Endothelial cell of umbilical vein (primary cell): ENCODE data around the gene ZNF580. TPM values are rescaled to one million over a fixed set of nuclear protein-coding genes. Genes with fewer than 3 reads are reported as not detected.

Experiments
- BruUV-seq: library from RNA; stranded (reverse); fragments of 400-500 nt; replicated peaks from 2 replicates; lab custom pipeline; 2021; lab: Mats Ljungman, UMichigan
- CTCF ChIA-PET: fragments of 300-600, 350-600 bp; sonication (Branson Sonifier 250); formaldehyde crosslinking; loops from one replicate; lab custom pipeline; 2021; ENCODE audit warnings: antibody characterized with exemption, inconsistent platforms; lab: Charles Lee
- POLR2A ChIA-PET: fragments of 300-600, 350-600 bp; sonication (Branson Sonifier 250); formaldehyde crosslinking; loops from one replicate; lab custom pipeline; 2021; ENCODE audit warnings: antibody characterized with exemption, inconsistent platforms; lab: Charles Lee
- DNase-seq: peaks from one replicate; pipeline ENCODE4 v3.0.0-alpha.2; 2011; ENCODE audit warnings: low read depth, low spot score
- FAIRE-seq: peaks from 2 replicates; lab custom pipeline; 2011; peaks lifted over from hg19 to GRCh38; lab: Jason Lieb, UNC
- H2AFZ ChIP-seq: 2 replicates; pipeline ENCODE4 v1.6.0; 2012; ENCODE audit warnings: low read depth, low read length, control low read depth, inconsistent platforms
- H3K27ac ChIP-seq: 2 replicates; pipeline ENCODE4 v1.5.1; 2011; ENCODE audit warnings: low read depth, mild to moderate bottlenecking, control low read depth, low read length, moderate library complexity; ENCODE audit not compliant: insufficient read depth
- H3K27me3 ChIP-seq, 2 experiments: 2 replicates each; pipeline versions ENCODE4 v1.6.0 to v1.6.1; 2011; ENCODE audit warnings: low read length in 2 of 2, mixed read lengths in 1 of 2; ENCODE audit not compliant: control insufficient read depth in 2 of 2, insufficient read depth in 2 of 2
- H3K36me3 ChIP-seq, 2 experiments: 2 replicates in 1 of 2; 3 replicates in 1 of 2; pipeline ENCODE4 v1.5.1; 2011; ENCODE audit warnings: low read length in 2 of 2, mild to moderate bottlenecking in 1 of 2, moderate library complexity in 1 of 2; ENCODE audit not compliant: control insufficient read depth in 2 of 2, insufficient read depth in 2 of 2; ENCODE audit errors: extremely low read depth in 1 of 2
- H3K4me1 ChIP-seq: 3 replicates; pipeline ENCODE4 v1.5.1; 2011; ENCODE audit warnings: mild to moderate bottlenecking, low read length; ENCODE audit not compliant: control insufficient read depth, insufficient read depth; ENCODE audit errors: extremely low read depth
- H3K4me2 ChIP-seq: 2 replicates; pipeline ENCODE4 v1.6.1; 2011; ENCODE audit warnings: low read length, control low read depth, mixed read lengths; ENCODE audit not compliant: insufficient read depth
- H3K4me3 ChIP-seq, 3 experiments: fragments of 200-600 bp in 1 of 3; sonication (generic), shearing (Covaris generic) in 1 of 3; replicated peaks in 1 of 3; 2 replicates each; pipeline ENCODE4 v1.5.1; 2011 to 2016; ENCODE audit warnings: control low read depth in 3 of 3, low read length in 3 of 3, mild to moderate bottlenecking in 2 of 3, inconsistent platforms in 1 of 3, low read depth in 1 of 3, moderate library complexity in 1 of 3; ENCODE audit not compliant: insufficient read depth in 1 of 3
- H3K79me2 ChIP-seq: 2 replicates; pipeline ENCODE4 v1.6.0; 2012; ENCODE audit warnings: low read length, inconsistent platforms; ENCODE audit not compliant: control insufficient read depth, insufficient read depth
- H3K9ac ChIP-seq: replicated peaks from 2 replicates; pipeline ENCODE3; 2011; ENCODE audit warnings: low read length, control low read depth; ENCODE audit not compliant: insufficient read depth; ENCODE audit errors: extremely low read depth
- H3K9me1 ChIP-seq: replicated peaks from 3 replicates; pipeline ENCODE4 v1.6.0; 2011; ENCODE audit warnings: mild to moderate bottlenecking, low read length; ENCODE audit not compliant: control insufficient read depth, insufficient read depth; ENCODE audit errors: extremely low read depth
- H3K9me3 ChIP-seq: replicated peaks from 2 replicates; pipeline ENCODE4 v1.5.1; 2012; ENCODE audit warnings: low read length, inconsistent platforms; ENCODE audit not compliant: control insufficient read depth, insufficient read depth
- H4K20me1 ChIP-seq: replicated peaks from 2 replicates; pipeline ENCODE3; 2011; ENCODE audit warnings: mild to moderate bottlenecking, low read length; ENCODE audit not compliant: control insufficient read depth, insufficient read depth; ENCODE audit errors: extremely low read depth
- EZH2 ChIP-seq: IDR thresholded peaks from 2 replicates; pipeline ENCODE4 v1.6.1; 2012; ENCODE audit warnings: borderline replicate concordance, low read depth, mild to moderate bottlenecking, moderate library complexity, low read length, inconsistent platforms; ENCODE audit not compliant: severe bottlenecking
- FOS ChIP-seq: IDR thresholded peaks from 2 replicates; pipeline ENCODE4 v1.6.1; 2011; ENCODE audit warnings: mild to moderate bottlenecking, low read length, moderate library complexity, borderline replicate concordance; ENCODE audit not compliant: insufficient read depth
- GATA2 ChIP-seq: IDR thresholded peaks from 2 replicates; pipeline ENCODE4 v1.7.0; 2011; ENCODE audit warnings: low read depth, mild to moderate bottlenecking, moderate library complexity, mixed read lengths, low read length; ENCODE audit not compliant: insufficient read length, insufficient read depth
- JUN ChIP-seq: IDR thresholded peaks from 2 replicates; pipeline ENCODE4 v1.6.1; 2011; ENCODE audit warnings: borderline replicate concordance, low read depth; ENCODE audit not compliant: insufficient read length, insufficient read depth
- MYC ChIP-seq: IDR thresholded peaks from one replicate; pipeline ENCODE4 v1.6.1; 2011; ENCODE audit warnings: mild to moderate bottlenecking, low read depth, low read length
- POLR2A ChIP-seq: IDR thresholded peaks from 2 replicates; pipeline ENCODE4 v1.6.1; 2012; ENCODE audit warnings: low read depth, mild to moderate bottlenecking, control low read depth, low read length
- POLR2AphosphoS5 ChIP-seq: IDR thresholded peaks from 2 replicates; pipeline ENCODE4 v1.6.1; 2012; ENCODE audit warnings: low read depth, mild to moderate bottlenecking, control low read depth, low read length, moderate library complexity; ENCODE audit not compliant: insufficient read depth
- dilution Hi-C: fragments of 300-500 bp; cut with MboI; formaldehyde crosslinking; loops from one replicate; pipeline ENCODE4 v1.15.0; 2019; ENCODE audit warnings: low sequenced_read_pairs; ENCODE audit not compliant: extremely low pct_ligation_motif_present
- intact Hi-C: fragments of 100-400 bp; cut with micrococcal nuclease; formaldehyde crosslinking; loops from one replicate; pipeline ENCODE4 v1.10.0; 2022
- polyA plus RNA-seq, 4 experiments: library from polyadenylated mRNA; depleted of rRNA in 3 of 4; stranded (reverse) in 3 of 4; unstranded in 1 of 4; fragments of >200 nt; gene quantifications; 2 replicates each; pipeline versions ENCODE4 v1.2.1 to v1.2.3, GENCODE V29; 2011 to 2012; ENCODE audit warnings: missing spikeins in 1 of 4
- total RNA-seq: library from RNA; stranded (reverse); gene quantifications from 2 replicates; pipeline ENCODE4 v1.2.3, GENCODE V29; 2021
- TF ChIP-seq, protein P1 (sequence below), 2 donors: IDR thresholded peaks; 1 replicate in 1 of 2; 2 replicates in 1 of 2; pipeline ENCODE4 v1.5.1; 2011; ENCODE audit warnings: low read length in 2 of 2, mild to moderate bottlenecking in 2 of 2, moderate library complexity in 2 of 2, control low read depth in 1 of 2, inconsistent platforms in 1 of 2, low read depth in 1 of 2; ENCODE audit not compliant: insufficient read depth in 1 of 2; ENCODE audit errors: extremely low read depth in 1 of 2
- TF ChIP-seq, protein P2 (sequence below): IDR thresholded peaks from 2 replicates; pipeline ENCODE4 v1.6.1; 2011; ENCODE audit not compliant: insufficient read depth, insufficient read length

ZNF580 gene
- total and polyA plus RNA-seq, 2 donors (not counting 3 experiments of a cell fraction or from before 2014, with no cell fraction given) = 13.7 to 41.1 TPM

DNA sequence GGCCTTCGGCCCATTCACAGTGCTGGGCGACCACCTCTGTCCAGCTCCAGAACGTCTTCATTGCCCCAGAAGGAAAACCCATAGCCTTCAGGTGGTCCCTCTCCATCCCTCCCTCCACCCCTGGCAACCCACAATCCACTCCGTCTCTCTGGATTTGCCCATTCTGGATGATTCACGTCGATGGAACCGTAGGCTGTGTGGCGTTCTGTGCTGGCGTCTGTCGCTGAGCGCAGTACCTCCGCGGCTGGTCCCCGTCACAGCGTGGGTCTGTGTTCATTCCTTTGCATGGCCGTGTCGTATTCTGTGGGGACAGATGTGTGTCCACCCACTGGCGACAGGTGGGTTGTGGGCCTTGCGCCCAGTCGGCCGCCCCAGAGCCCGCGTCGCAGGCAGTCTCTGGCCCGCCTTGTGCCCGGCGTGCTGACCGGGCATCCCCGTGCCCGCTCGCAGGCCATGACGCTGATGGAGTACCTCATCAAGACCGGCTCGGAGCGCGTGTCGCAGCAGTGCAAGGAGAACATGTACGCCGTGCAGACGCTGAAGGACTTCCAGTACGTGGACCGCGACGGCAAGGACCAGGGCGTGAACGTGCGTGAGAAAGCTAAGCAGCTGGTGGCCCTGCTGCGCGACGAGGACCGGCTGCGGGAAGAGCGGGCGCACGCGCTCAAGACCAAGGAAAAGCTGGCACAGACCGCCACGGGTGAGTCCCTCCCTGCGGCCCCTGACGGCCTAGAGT is 44.3 kb downstream of the ZNF580 start:
- DNase-seq (no peak), FAIRE-seq (no peak)
- Histone ChIP-seq H3K4me1 (no peaks in the 10 kb centered on the region), H3K27me3 (no peaks in the 10 kb centered on the region), H4K20me1 (no peaks in the 10 kb centered on the region), H3K4me2 (no peak overlapping the region), H3K9ac (no peak overlapping the region), H3K9me3 (no peaks in the 10 kb centered on the region), H3K4me3 (no peak overlapping the region), H3K9me1 (no peaks in the 10 kb centered on the region), H3K36me3 (peaks cover 3 to 53% of the 10 kb centered on the region in 2 experiments), H3K27ac (no peak overlapping the region), H2AFZ (no peak overlapping the region), H3K79me2 (peaks cover 50% of the 10 kb centered on the region)
- intact Hi-C loops = no loop called here
- dilution Hi-C loops = no loop called here
- BruUV-seq = no TSS peak
- ChIA-PET POLR2A (no interaction called here), CTCF (no interaction called here)
- no peak for TF ChIP-seq POLR2A
- TF ChIP-seq POLR2AphosphoS5 = no peak
- TF ChIP-seq, protein P1, sequence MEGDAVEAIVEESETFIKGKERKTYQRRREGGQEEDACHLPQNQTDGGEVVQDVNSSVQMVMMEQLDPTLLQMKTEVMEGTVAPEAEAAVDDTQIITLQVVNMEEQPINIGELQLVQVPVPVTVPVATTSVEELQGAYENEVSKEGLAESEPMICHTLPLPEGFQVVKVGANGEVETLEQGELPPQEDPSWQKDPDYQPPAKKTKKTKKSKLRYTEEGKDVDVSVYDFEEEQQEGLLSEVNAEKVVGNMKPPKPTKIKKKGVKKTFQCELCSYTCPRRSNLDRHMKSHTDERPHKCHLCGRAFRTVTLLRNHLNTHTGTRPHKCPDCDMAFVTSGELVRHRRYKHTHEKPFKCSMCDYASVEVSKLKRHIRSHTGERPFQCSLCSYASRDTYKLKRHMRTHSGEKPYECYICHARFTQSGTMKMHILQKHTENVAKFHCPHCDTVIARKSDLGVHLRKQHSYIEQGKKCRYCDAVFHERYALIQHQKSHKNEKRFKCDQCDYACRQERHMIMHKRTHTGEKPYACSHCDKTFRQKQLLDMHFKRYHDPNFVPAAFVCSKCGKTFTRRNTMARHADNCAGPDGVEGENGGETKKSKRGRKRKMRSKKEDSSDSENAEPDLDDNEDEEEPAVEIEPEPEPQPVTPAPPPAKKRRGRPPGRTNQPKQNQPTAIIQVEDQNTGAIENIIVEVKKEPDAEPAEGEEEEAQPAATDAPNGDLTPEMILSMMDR (IDR thresholded peaks at IDR 0.05; ENCODE audit: extremely low read depth in 1 of 2, insufficient read depth in 1 of 2, low read depth in 1 of 2, low read length in 2 of 2) = no peak
- no peak for TF ChIP-seq JUN
- TF ChIP-seq GATA2 = no peak
- no peak for TF ChIP-seq EZH2
- no peak for TF ChIP-seq FOS
- TF ChIP-seq MYC = no peak
- TF ChIP-seq, protein P2, sequence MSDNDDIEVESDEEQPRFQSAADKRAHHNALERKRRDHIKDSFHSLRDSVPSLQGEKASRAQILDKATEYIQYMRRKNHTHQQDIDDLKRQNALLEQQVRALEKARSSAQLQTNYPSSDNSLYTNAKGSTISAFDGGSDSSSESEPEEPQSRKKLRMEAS = no peak
